Neural progenitor cell (in vitro differentiated cells): ENCODE results near the gene MEIS1. TPM values are rescaled to one million over a fixed set of nuclear protein-coding genes. Genes with fewer than 3 reads are reported as not detected.

ENCODE experiments used
- DNase-seq: peaks from one replicate; pipeline ENCODE4 v3.0.0-alpha.2; 2016; ENCODE audit warnings: low spot score
- H2AFZ ChIP-seq: fragments of 200-600 bp; sonication (generic); replicated peaks from 2 replicates; pipeline ENCODE4 v1.6.1; 2016; ENCODE audit warnings: antibody characterized with exemption
- H3F3A ChIP-seq: fragments of 200-600 bp; sonication (generic); 2 replicates; pipeline ENCODE4 v1.6.1; 2016; ENCODE audit warnings: antibody characterized with exemption, low read depth
- H3K27ac ChIP-seq: fragments of 200-600 bp; sonication (generic); 2 replicates; pipeline ENCODE4 v1.5.1; 2016; ENCODE audit warnings: mild to moderate bottlenecking
- H3K27me3 ChIP-seq: fragments of 200-600 bp; sonication (generic); 2 replicates; pipeline ENCODE4 v1.6.1; 2016; ENCODE audit warnings: mild to moderate bottlenecking, moderate library complexity
- H3K36me3 ChIP-seq: fragments of 200-600 bp; sonication (generic); 2 replicates; pipeline ENCODE4 v1.5.1; 2016
- H3K4me1 ChIP-seq: fragments of 200-600 bp; sonication (generic); 2 replicates; pipeline ENCODE4 v1.6.1; 2016; ENCODE audit warnings: mixed run types
- H3K4me2 ChIP-seq: fragments of 200-600 bp; sonication (generic); 2 replicates; pipeline ENCODE4 v1.6.1; 2016
- H3K4me3 ChIP-seq: fragments of 200-600 bp; sonication (generic); 2 replicates; pipeline ENCODE4 v1.5.1; 2016
- H3K79me2 ChIP-seq: fragments of 200-600 bp; sonication (generic); 2 replicates; pipeline ENCODE4 v1.6.1; 2016; ENCODE audit warnings: low read depth
- H3K9ac ChIP-seq: fragments of 200-600 bp; sonication (generic); 2 replicates; pipeline ENCODE4 v1.6.1; 2016
- H3K9me3 ChIP-seq: fragments of 200-600 bp; sonication (generic); 2 replicates; pipeline ENCODE4 v1.5.1; 2016; ENCODE audit warnings: low read depth
- H4K20me1 ChIP-seq: fragments of 200-600 bp; sonication (generic); 2 replicates; pipeline ENCODE4 v1.6.1; 2016; ENCODE audit warnings: low read depth
- H3K27ac Mint-ChIP-seq: 3 replicates; pipeline ENCODE4 v1.8.0; 2021; ENCODE audit warnings: mixed read lengths
- H3K27me3 Mint-ChIP-seq: 2 replicates; pipeline ENCODE4 v1.8.0; 2022; ENCODE audit warnings: low read depth, mild to moderate bottlenecking, inconsistent platforms, moderate library complexity, mixed read lengths; ENCODE audit not compliant: insufficient read depth
- H3K36me3 Mint-ChIP-seq: 3 replicates; pipeline ENCODE4 v1.8.0; 2021; ENCODE audit warnings: mixed read lengths
- H3K4me1 Mint-ChIP-seq: 3 replicates; pipeline ENCODE4 v1.8.0; 2021; ENCODE audit warnings: mixed read lengths
- H3K4me3 Mint-ChIP-seq: 3 replicates; pipeline ENCODE4 v1.8.0; 2021; ENCODE audit warnings: mild to moderate bottlenecking, moderate library complexity, mixed read lengths
- H3K9me3 Mint-ChIP-seq: 3 replicates; pipeline ENCODE4 v1.8.0; 2020; ENCODE audit warnings: mixed read lengths
- CTCF ChIP-seq: fragments of 200-600 bp; sonication (generic); IDR thresholded peaks from 2 replicates; pipeline ENCODE4 v1.5.1; 2017; ENCODE audit warnings: antibody characterized with exemption, mild to moderate bottlenecking
- EZH2 ChIP-seq: fragments of 200-600 bp; sonication (generic); IDR thresholded peaks from 2 replicates; pipeline ENCODE4 v1.6.1; 2017; ENCODE audit warnings: antibody characterized with exemption, mild to moderate bottlenecking, moderate library complexity
- EZH2phosphoT487 ChIP-seq: fragments of 200-600 bp; sonication (generic); IDR thresholded peaks from 2 replicates; pipeline ENCODE4 v1.6.1; 2017; ENCODE audit warnings: antibody characterized with exemption
- total RNA-seq: library from RNA; depleted of rRNA; stranded (reverse); fragments of >200 nt; gene quantifications from 2 replicates; pipeline ENCODE4 v1.2.3, GENCODE V29; 2015; ENCODE audit warnings: low replicate concordance

Gene MEIS1
- total RNA-seq, 1 donor from 2014 or later = 14.7 TPM

GRCh38 chr2:66445076-66445924 lies 10.4 kb downstream of the MEIS1 start:
- Mint-ChIP-seq H3K27ac (no peak overlapping the region), H3K4me1 (peaks cover 53% of the 10 kb centered on the region), H3K36me3 (peaks cover 13% of the 10 kb centered on the region), H3K9me3 (no peaks in the 10 kb centered on the region), H3K4me3 (peak overlapping the region; percentile 80), H3K27me3 (peaks cover 29% of the 10 kb centered on the region)
- Histone ChIP-seq H4K20me1 (peaks cover 65% of the 10 kb centered on the region), H3K4me1 (peaks cover 48% of the 10 kb centered on the region), H3K27me3 (peaks cover 100% of the 10 kb centered on the region), H3K9me3 (no peaks in the 10 kb centered on the region), H3F3A (peaks cover 49% of the 10 kb centered on the region), H3K79me2 (no peaks in the 10 kb centered on the region), H3K36me3 (no peaks in the 10 kb centered on the region), H3K4me3 (peak overlapping the region; percentile 39), H3K27ac (no peak overlapping the region), H2AFZ (no peak overlapping the region), H3K4me2 (peak overlapping the region; percentile 91), H3K9ac (no peak overlapping the region)
- TF ChIP-seq EZH2phosphoT487 (peak; percentile 4), EZH2 (peak; percentile 54), CTCF (peak; percentile 29)
- peak; percentile 78 for DNase-seq

GRCh38 chr2:66445925-66446871 lies 11.3 kb downstream of the MEIS1 start:
- Mint-ChIP-seq H3K27ac (no peak overlapping the region), H3K9me3 (no peaks in the 10 kb centered on the region), H3K4me1 (peaks cover 46% of the 10 kb centered on the region), H3K4me3 (peak overlapping the region; percentile 80), H3K27me3 (peaks cover 22% of the 10 kb centered on the region), H3K36me3 (peaks cover 10% of the 10 kb centered on the region)
- peak; percentile 85 for DNase-seq
- Histone ChIP-seq H3K79me2 (no peaks in the 10 kb centered on the region), H3K4me1 (peaks cover 39% of the 10 kb centered on the region), H3K9me3 (no peaks in the 10 kb centered on the region), H3K4me2 (peak overlapping the region; percentile 91), H3K4me3 (peak overlapping the region; percentile 39), H4K20me1 (peaks cover 58% of the 10 kb centered on the region), H3K9ac (no peak overlapping the region), H3K27me3 (peaks cover 100% of the 10 kb centered on the region), H3F3A (peaks cover 48% of the 10 kb centered on the region), H2AFZ (peak overlapping the region; percentile 3), H3K27ac (no peak overlapping the region), H3K36me3 (no peaks in the 10 kb centered on the region)
- peak; percentile 6 for TF ChIP-seq EZH2phosphoT487
- TF ChIP-seq EZH2 = peak; percentile 53
- TF ChIP-seq CTCF = peak; percentile 59

- Histone ChIP-seq H2AFZ (no peak overlapping the region), H3K4me1 (peaks cover 38% of the 10 kb centered on the region), H3K9ac (no peak overlapping the region), H3K27me3 (peaks cover 100% of the 10 kb centered on the region), H3K36me3 (no peaks in the 10 kb centered on the region), H3K79me2 (no peaks in the 10 kb centered on the region), H4K20me1 (peaks cover 51% of the 10 kb centered on the region), H3K4me3 (peak overlapping the region; percentile 39), H3K4me2 (peak overlapping the region; percentile 91), H3F3A (peaks cover 43% of the 10 kb centered on the region), H3K9me3 (no peaks in the 10 kb centered on the region), H3K27ac (no peak overlapping the region)
- Mint-ChIP-seq H3K27ac (no peak overlapping the region), H3K36me3 (peaks cover 10% of the 10 kb centered on the region), H3K4me1 (peaks cover 39% of the 10 kb centered on the region), H3K9me3 (no peaks in the 10 kb centered on the region), H3K27me3 (peaks cover 16% of the 10 kb centered on the region), H3K4me3 (no peak overlapping the region)
- TF ChIP-seq CTCF (no peak), EZH2 (no peak), EZH2phosphoT487 (no peak)
- DNase-seq = no peak
These were observed 12.0 kb downstream of the MEIS1 start for GRCh38 chr2:66446941-66447340.
